NCI-H526 (cell line): ENCODE data around the gene MCC.
A peak's percentile ranks its signal among the peaks of the same experiment; 100 is the strongest.

Experiments used
- DNase-seq, 2 experiments: peaks; one replicate each; lab custom pipeline; 2025; lab: John Stamatoyannopoulos, UW

The MCC gene

DNA sequence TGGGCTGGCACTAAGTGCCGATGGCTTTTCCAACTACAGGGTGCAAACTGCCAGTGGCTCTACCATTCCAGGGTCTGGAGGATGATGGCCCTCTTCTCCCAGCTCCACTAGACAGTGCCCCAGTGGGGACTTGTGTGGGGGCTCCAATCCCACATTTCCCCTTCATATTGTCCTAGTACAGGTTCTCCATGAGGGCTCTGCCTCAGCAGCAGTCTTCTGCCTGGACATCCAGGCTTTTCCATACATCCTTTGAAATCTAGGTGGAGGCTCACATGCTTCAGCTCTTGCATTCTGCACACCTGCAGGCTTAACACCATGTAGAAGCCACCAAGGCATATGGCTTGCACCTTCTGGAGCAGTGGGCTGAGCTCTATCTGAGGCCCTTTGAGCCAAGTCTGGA lies 123.8 kb downstream of the MCC start:
- DNase-seq = no peak

DNA sequence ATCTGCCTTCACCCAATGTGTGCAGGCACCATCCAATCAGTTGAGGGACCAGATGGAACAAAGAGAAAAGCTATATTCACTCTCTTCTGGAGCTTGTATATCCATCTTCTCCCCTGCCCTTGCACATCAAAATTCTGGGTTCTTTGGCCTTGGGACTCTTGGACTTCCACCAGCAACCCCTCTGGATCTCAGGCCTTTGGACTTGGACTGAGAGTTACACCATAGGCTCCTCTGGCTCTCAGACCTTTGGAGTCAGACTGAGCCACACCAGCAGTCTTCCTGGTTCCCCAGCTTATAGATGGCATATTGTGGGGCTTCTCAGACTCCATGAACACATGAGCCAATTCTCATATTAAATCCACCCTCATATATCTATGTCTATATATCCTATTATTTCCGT lies 126.6 kb downstream of the MCC start:
- DNase-seq = no peak

DNA sequence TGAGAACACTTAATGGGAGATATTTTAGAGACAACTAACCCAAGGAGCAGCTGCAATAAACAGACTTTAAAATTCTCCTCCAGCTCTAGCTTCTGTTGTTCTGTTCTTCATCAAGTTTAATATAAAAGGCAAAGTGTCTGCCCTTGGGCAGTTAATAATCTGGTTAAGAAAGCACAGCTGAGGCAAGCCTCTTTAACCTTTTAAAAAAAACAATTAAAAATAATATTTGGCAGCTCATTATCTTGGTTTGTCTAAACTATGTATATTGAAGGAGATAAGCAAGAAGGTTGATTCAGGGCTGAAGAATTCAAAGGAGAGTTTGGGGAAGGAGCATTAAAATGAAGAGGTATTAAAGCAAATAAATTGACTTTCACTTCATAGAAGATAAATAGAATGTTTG lies 128.8 kb downstream of the MCC start:
- no peak for DNase-seq

DNA sequence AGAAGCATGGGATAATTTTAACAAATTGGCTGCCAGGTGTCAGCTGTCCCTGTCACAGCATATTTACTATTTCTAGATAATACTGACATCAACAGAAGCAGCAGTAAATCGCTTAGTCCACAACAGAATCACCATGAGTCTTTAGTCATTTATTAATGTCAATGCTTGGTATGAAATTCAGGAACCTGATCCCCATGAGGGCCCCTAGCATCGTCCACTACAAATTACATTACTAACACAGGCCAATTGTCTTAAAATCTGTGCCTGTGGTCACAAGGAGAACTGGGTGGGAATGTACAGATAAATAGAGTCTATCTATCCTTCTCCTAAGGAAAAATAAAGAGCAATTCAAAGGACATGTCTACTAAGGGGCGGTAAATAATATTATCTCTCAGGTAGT lies 129.6 kb downstream of the MCC start:
- DNase-seq = no peak

DNA sequence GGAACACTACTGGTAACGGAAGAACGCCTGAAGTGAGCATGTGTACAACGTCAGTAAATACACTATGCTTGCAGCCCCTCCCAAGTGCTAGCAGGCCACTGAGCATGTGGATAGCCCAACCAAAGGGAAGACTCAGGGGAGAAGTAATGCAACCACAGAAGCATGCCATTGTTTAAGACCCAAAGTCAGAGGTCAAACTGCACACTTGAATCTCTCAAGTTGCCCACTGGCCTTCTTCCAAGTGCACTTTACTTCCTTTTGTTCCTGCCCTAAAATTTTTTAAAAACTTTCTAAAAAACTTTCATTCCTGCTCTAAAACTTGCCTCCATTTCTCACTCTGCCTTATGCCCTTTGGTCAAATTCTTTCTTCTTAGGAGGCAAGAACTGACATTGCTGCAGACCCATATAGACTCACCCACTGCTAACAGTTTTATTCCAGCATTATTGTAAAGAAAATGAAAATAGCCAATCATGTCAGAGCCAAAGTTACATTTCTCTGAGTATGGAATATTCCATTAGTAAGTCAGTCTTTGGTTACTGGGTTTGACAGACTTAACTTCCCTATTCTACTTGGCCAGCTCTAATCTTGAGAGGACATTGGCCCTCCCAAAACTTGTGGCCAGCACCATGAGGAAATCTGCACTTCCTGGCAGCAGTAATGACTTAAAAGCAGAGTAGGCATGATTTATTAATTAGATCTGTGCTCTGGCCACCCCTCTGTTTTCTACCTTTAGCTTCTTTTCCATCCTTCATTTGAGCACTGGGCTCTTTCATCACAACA lies 130.4 kb downstream of the MCC start:
- DNase-seq = no peak

DNA sequence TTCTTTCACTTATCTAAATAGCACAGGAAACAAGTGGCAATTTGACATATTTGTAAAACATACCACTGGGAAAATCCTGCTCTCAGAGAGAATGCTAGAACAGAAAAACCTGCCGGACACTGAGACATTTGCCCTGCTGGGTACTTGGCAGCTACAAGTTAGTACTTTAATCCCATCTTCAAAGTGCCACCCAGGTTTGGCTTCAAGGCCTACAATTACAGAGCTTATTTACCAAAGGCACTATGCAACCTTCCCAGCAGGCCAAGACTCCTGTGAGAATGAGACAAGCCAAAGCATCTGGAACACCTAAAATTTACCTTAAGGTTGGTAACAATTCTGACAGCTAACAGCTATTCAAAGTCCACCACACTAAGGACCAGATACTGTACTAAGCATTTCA lies 131.8 kb downstream of the MCC start:
- no peak for DNase-seq

DNA sequence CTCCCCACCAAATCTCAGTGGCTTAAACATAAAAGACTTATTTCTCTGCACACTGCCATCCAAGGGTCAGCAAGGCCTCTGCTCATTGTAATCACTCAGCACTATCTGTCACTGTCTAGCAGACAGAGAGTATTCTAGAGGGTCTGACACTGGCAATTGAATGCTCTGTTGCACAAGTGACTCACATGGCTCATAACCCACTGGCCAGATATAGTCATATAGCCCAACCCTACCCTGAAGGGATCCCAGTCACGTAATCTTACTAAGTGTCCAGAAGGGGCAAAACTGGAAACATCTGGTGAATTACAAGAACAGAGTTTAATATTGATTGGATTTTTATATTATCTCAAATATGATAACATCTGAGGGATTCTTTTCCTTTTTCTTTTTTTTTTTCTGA lies 134.2 kb downstream of the MCC start:
- DNase-seq = no peak

DNA sequence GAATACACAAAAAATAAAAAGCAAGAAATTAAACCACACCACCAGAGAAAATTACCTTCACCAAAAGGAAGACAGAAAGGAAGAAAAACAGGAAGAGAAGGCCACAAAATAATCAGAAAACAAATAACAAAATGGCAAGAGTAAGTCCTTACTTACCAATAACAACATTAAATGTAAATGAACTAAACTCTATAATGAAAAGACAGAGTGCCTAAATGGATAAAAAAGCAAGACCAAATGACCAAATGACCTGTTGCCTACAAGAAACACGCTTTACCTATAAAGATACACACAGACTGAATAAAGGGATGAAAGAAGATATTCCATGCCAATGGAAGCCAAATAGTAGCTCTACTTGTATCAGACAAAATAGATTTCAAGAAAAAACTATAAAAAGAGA lies 140.7 kb downstream of the MCC start:
- DNase-seq = no peak

DNA sequence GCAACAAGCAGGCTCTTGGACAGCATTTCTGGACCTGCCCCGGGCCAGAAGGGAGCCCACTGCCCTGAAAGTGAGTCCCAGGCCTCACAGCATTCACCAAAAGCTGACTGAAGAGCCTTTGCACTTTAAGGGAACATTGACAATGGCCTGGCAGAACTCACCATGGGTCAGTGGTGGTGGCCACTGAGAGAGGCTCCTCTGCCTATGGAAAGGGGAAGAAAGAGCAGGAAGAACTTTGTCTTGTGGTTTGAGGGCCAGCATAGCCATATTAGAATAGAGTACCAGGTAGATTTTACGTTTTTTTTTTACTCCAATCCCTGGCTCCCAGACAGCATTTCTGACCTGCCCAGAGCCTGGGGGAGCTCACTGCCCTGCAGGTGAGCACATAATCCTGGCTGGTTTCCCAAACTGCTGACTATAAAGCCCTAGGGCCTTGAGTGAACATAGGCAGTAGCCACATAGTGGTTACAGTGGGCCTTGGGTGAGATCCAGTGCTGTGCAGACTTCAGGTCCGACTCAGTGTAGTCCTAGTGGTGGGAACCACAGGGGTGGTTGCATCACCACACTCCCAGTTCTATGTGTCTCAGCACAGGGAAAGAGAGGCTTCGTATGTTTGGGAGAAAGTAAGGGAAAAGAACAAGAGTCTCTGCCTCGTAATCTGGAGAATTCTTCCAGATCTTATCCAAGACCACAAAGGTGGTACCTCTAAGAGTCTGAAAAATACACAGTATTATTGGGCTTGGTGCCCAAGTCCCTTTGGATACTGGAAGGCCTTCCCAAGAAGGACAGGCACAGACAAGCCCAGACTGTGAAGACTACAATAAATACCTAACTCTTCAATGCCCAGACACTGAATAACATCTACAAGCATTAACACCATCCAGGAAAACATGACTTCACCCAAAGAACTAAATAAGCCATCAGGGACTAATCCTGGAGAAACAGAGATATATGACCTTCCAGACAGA lies 143.0 kb downstream of the MCC start:
- DNase-seq = no peak

DNA sequence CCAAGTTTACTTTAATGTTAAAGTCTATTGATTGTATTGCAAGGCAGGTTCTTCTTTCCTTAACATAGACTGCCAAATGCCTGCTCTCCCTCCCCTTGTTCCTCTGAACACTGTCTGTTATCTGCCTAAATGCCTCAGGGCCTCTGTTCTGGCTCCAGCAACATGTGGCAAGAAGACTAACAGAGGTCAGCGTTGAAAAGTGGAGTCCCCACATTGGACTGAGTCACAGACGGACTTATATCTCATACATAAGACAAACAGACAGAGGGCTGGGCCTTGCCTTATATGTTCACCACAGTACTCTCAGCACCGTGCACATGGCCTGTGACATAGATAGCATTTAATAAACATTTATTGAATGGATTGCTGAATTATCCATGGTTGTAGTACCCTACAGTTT lies 144.9 kb downstream of the MCC start:
- no peak for DNase-seq

DNA sequence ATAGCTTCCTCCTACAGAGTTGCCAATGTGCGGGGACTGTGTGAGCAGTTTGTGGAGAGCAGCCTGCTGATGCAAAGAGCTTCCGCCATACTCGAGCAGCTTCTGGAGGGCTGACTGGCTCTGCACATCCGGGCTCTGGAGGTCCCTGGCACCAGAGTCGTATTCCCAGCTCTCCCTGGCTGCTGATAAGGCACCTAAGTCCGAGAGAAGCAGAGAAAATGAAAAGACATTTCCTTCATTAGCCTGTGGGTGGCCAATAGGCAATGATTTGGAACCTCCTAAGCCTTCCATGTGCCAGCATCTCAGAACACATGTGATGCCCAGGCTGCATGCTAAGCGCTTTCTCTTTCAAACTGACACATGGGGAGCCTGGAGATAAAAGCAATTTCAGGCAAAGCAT lies 147.7 kb downstream of the MCC start:
- no peak for DNase-seq

DNA sequence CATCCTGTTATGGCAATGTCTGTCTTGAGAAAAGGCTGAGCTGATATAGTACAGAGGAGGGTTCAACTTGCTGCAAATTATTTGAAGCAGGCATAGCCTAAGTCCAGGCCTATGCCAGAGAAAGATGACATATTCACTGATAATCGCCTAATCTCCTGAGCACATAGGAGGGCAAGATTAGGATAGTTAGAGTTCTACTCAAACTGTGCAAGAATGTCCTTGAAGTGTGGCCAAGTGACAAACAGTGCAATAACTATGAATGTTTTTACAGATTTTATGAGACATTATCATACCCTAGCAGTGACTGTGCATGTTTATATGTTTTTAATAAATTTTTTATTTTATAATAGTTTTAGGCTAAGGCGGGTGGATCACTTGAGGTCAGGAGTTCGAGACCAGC lies 149.6 kb downstream of the MCC start:
- DNase-seq = no peak

DNA sequence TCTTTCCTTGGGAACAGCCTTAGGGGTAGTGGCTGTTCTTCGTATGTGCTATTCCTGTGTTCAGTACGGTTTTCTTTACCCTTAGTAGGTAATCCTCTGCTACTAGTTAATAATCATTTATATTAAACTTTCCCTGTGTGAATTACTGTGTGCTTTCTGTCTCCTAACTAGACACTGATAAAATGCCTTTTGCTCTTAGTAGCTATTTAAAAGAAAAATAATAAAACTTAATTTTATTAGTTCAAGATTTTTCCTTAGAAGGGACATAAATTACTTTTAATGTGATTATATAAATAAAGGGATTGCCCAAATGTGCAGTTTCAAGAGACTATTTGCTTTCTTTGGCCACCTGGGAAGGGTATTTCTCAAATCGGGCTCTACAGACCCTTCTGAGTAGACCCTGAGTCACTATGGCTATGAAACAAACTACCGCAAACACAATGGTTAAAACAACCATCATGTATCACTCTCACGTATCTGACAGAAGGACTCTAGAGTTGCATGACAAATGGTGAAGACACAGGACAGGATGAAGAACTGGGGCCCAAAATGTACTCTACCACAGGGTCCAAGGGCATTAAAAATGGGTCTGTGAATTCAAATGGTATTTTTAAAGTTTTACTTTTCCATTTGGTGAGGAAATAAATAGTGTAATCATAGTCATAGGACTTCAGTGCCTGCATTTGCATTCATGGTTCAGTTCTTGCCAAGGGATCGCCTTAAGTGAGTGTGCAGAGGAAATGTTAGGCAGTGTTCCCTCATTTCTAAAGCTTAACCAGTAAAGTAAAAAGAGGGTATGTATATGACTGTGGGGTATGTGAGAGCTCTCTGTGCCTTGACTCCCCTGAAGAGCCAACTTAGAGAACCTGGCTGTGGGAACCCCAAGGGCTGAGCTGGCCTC lies 150.5 kb downstream of the MCC start:
- no peak for DNase-seq

DNA sequence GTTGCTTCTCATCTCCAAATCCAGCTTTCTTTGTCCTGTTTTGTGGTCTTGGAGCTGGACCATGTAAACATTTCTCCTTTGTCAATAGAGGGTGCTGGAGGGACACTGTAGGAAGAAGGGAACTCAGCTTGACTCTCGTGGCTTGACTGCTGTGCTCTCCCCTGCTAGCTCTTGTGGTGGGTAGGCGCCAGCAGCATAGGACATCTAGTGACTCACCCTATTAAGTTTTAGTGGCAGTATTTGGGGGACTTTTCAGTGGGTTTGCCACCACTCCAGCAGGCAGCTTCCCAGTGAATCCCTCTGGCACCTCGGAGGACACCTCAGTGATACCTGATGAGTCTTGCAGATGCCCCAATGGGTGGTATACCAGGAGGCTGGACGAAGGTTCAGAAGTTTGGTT lies 151.3 kb downstream of the MCC start:
- DNase-seq = peak; percentile 37 to 38

DNA sequence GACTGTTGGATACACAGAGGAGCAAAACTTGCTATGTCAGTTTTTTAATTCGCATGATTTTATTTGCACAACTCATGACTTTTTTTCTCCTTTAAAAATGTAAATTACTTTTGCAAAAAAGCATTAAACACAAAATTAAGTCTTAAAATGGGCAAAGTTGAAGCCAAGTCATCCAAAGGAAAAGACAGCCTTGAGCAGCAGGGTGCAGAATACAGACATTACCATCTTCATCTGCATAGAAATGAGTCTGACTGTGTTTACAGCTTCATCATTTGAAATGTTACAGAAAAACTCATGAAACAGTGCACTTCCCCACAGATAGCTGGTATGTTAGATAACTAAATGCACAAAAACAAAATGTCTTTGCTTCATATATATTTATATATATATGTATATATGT lies 154.8 kb downstream of the MCC start:
- DNase-seq = no peak

DNA sequence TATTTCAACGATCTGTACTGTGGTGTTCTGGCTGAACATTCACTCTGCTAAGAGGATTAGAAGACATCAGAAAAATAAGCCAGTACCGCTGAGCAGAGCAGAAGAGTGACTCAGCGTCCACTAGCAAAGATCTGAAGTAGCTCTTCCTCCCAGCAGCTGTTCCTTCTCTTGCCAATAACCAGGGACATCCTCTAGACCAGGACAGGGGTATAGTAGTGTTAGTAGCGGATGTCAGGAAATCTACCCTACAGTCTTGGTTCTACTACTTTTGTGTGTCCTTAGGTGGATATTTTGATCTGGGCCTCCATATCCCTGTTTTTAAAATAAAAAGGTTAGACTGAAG lies 157.1 kb downstream of the MCC start:
- no peak for DNase-seq

DNA sequence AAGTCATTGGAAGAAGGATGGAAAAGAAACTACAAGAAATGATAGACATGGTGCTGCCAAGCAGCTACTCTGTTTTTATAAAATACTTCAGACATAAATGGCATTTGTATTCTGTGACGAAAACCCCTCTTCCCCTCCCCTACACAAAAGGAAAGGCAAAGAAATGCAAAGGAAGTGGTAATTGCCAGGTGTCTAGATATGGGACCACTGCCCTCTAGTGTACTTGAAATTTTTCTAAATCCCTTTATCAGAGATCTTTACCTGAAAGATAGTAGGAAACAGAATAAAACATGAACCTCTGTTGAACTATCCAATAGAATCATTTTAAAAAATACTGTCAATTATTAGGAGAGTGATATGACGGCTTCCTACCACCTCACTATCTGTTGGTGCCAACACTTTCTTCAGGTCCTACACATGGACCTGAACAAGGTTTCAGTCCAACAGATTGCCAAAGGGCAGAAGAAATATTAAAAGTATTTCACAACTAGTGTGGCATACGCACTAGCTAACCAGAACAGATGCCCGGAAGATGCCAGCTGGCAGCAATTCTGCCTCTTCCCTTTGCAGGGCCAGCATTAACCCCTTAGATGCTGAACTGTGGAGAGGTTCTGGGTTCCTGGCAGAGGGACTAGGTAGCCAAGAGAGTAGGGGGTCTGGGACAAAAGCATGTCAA lies 157.6 kb downstream of the MCC start:
- DNase-seq = peak in 1 of 2 experiments; percentile 37

DNA sequence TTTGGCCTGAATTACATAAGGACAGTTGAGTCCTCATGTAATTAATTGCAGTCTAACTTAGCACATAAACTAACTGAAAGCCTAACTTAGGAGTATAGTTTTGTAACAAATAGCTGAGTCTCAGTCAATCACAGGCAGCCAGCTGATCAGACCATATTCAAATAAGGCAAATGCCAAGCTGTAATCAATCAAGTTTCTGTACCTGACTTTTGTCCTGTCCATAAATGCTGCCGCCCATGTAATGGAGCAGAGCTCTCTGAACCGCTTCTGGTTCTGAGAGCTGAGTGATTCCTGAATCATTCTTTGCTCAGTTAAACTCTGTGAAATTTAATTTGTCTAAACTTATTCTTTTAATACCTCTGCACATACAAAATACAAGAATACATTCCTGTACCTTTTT lies 158.3 kb downstream of the MCC start:
- DNase-seq = no peak

DNA sequence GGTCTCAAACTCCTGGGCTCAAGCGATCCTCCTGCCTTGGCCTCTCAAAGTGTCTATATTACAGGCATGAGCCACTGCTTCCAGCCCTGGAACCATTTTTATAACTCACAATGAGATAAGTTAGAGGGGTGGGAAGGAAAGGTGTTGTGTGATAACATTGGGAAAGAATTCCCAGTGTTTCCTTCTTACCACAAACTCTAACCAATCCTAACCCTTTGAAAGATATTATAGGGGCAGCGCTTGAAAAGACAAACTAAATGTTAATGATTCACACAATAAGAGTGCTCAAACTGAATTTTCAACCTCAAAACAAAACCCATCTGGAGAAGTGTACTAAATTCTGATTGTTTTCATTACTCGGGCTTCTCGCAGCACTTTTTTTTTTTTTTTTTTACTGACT lies 163.2 kb downstream of the MCC start:
- no peak for DNase-seq

DNA sequence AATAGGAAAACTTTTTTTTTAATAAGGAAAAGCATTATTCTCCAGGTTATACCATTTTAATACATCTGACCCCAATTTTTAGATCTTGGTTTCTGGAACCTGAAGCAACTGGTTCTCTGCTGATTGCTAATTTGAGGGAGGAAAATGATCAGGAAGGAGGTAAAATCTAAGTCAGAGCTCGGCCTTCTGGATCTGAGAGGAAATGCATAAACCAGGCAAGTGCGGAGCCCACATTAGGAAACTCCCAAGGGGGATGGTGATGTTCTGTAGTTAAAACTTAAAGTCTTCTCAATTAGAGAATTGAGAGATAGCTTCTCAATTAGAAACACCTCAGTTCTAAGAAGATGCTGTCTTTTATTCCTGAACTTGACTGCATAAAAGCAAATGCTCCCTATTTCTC lies 167.0 kb downstream of the MCC start:
- no peak for DNase-seq

DNA sequence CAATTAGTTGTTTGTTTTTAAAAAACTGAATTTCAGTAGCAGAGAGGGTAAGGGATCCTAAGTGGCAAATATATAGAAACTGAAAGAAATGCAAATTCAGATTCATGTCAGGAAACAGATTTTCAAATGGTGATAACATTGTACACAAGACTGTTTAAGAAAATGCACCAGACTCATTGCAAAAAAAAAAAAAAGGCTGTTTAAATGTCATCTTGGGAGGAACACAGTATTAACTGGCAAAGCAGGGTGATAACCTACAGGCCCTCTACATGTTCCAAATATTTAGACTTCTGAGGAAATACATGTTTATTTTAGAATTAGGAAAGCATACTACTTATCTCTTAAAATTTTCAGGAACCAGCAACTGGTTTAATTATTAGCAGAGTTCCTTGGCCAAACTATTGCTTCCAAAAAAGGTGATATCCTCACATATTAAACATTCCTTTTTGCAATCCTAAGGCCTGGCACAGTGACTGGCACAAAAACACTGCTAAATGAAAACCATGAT lies 167.9 kb downstream of the MCC start:
- DNase-seq = no peak
